ENCODE results near the gene RETREG2. TPM values are rescaled to one million over a fixed set of nuclear protein-coding genes. Genes with fewer than 3 reads are reported as not detected.

The RETREG2 gene
- total RNA-seq, 3 donors from 2014 or later (not counting 1 experiment from before 2014, with no cell fraction given), result 77.0 to 81.9 (median 79.0) TPM

- no peaks in the 10 kb centered on the region for H3K27me3 ChIP-seq (ENCODE audit: control insufficient read depth, insufficient read depth, low read length)
- ATAC-seq (no peak), DNase-seq (no peak)
- H3K27me3 Mint-ChIP-seq (ENCODE audit: low read depth in 2 of 2), result no peaks in the 10 kb centered on the region
- no peaks in the 10 kb centered on the region for H3K9me3 ChIP-seq (ENCODE audit: control insufficient read depth, insufficient read depth, low read length)
- TF ChIP-seq CTCF (IDR thresholded peaks at IDR 0.05), result no peak
- peaks cover 51% of the 10 kb centered on the region for H3K36me3 ChIP-seq (ENCODE audit: control insufficient read depth, insufficient read depth, low read length)
- 95% methylated on average over 8 of the region's 9 CpGs for WGBS (ENCODE audit: insufficient coverage)
- intact Hi-C loops (cut with micrococcal nuclease), result loop anchor here (5.0 to 10.0 kb wide), 2 partner anchors 205 to 283 kb away; partner anchors contain the start of gene DNPEP
- no peaks in the 10 kb centered on the region for H3K9me3 Mint-ChIP-seq
- H3K27ac ChIP-seq (ENCODE audit: low read length), result no peak overlapping the region
- H3K4me1 ChIP-seq (ENCODE audit: control insufficient read depth, insufficient read depth, low read length), result peaks cover 40% of the 10 kb centered on the region
- no peaks in the 10 kb centered on the region for H3K36me3 Mint-ChIP-seq
- H3K27ac Mint-ChIP-seq, result peak overlapping the region; percentile 99 to 100
- peaks cover 38 to 58% of the 10 kb centered on the region in 2 donors for H3K4me1 Mint-ChIP-seq
- H3K4me3 Mint-ChIP-seq, result peak overlapping the region; percentile 53
- H3K4me3 ChIP-seq (ENCODE audit: low read length), result no peak overlapping the region
Measured at GRCh38 chr2:219179601-219180465, 1.8 kb downstream of the RETREG2 start.

- ATAC-seq (no peak), DNase-seq (no peak)
- H3K27ac ChIP-seq (ENCODE audit: low read length), result no peak overlapping the region
- no peaks in the 10 kb centered on the region for H3K9me3 ChIP-seq (ENCODE audit: control insufficient read depth, insufficient read depth, low read length)
- Mint-ChIP-seq H3K36me3 (no peaks in the 10 kb centered on the region), H3K27me3 (ENCODE audit: low read depth in 2 of 2) (no peaks in the 10 kb centered on the region), H3K9me3 (no peaks in the 10 kb centered on the region), H3K4me1 (peaks cover 31 to 52% of the 10 kb centered on the region in 2 donors), H3K4me3 (no peak overlapping the region), H3K27ac (no peak overlapping the region)
- 94% methylated on average over 5 of the region's 5 CpGs for WGBS (ENCODE audit: insufficient coverage)
- H3K36me3 ChIP-seq (ENCODE audit: control insufficient read depth, insufficient read depth, low read length), result peaks cover 53% of the 10 kb centered on the region
- H3K4me3 ChIP-seq (ENCODE audit: low read length), result no peak overlapping the region
- TF ChIP-seq CTCF (IDR thresholded peaks at IDR 0.05), result no peak
- H3K27me3 ChIP-seq (ENCODE audit: control insufficient read depth, insufficient read depth, low read length), result no peaks in the 10 kb centered on the region
- peaks cover 28% of the 10 kb centered on the region for H3K4me1 ChIP-seq (ENCODE audit: control insufficient read depth, insufficient read depth, low read length)
- intact Hi-C loops (cut with micrococcal nuclease), result no loop called here
Measured at GRCh38 chr2:219180961-219181360, 2.9 kb downstream of the RETREG2 start.

GRCh38 chr2:219181531-219181930 is 3.5 kb downstream of the RETREG2 start:
- ATAC-seq (no peak), DNase-seq (no peak)
- Histone ChIP-seq H3K4me3 (ENCODE audit: low read length) (no peak overlapping the region), H3K27ac (ENCODE audit: low read length) (no peak overlapping the region), H3K27me3 (ENCODE audit: control insufficient read depth, insufficient read depth, low read length) (no peaks in the 10 kb centered on the region), H3K36me3 (ENCODE audit: control insufficient read depth, insufficient read depth, low read length) (peaks cover 53% of the 10 kb centered on the region), H3K4me1 (ENCODE audit: control insufficient read depth, insufficient read depth, low read length) (peaks cover 25% of the 10 kb centered on the region), H3K9me3 (ENCODE audit: control insufficient read depth, insufficient read depth, low read length) (no peaks in the 10 kb centered on the region)
- TF ChIP-seq CTCF (IDR thresholded peaks at IDR 0.05), result no peak
- H3K9me3 Mint-ChIP-seq, result no peaks in the 10 kb centered on the region
- H3K27me3 Mint-ChIP-seq (ENCODE audit: low read depth in 2 of 2), result no peaks in the 10 kb centered on the region
- no peaks in the 10 kb centered on the region for H3K36me3 Mint-ChIP-seq
- no peak overlapping the region for H3K27ac Mint-ChIP-seq
- intact Hi-C loops (cut with micrococcal nuclease), result no loop called here
- H3K4me3 Mint-ChIP-seq, result no peak overlapping the region
- WGBS (ENCODE audit: insufficient coverage), result 96% methylated on average over 6 of the region's 6 CpGs
- H3K4me1 Mint-ChIP-seq, result peaks cover 29 to 49% of the 10 kb centered on the region in 2 donors
